Activated T-cell treated with anti-CD3 and anti-CD28 coated beads, Interleukin-2, amount 50 U/mL, for 4 hours (primary cell): ENCODE results near the gene CHCHD6. TPM values are rescaled to one million over a fixed set of nuclear protein-coding genes. Genes with fewer than 3 reads are reported as not detected.
A peak's percentile ranks its signal among the peaks of the same experiment; 100 is the strongest.

Experiments
- ATAC-seq, 2 donors: fragments of 200-7000 bp; cut with Tn5 transposase; one replicate each; pipeline ENCODE4 v1.10.0; 2021
- DNase-seq: peaks from one replicate; pipeline ENCODE4 v3.0.0-alpha.2; 2020
- H3K27me3 Mint-ChIP-seq: one replicate; pipeline ENCODE4 v1.8.0; 2021; ENCODE audit warnings: low read depth, mixed read lengths
- H3K36me3 Mint-ChIP-seq: one replicate; pipeline ENCODE4 v1.8.0; 2022; ENCODE audit warnings: mixed read lengths; ENCODE audit not compliant: insufficient read depth
- H3K4me1 Mint-ChIP-seq: one replicate; pipeline ENCODE4 v1.8.0; 2021; ENCODE audit warnings: low read depth, mixed read lengths
- H3K4me3 Mint-ChIP-seq: one replicate; pipeline ENCODE4 v1.8.0; 2021; ENCODE audit warnings: mild to moderate bottlenecking, moderate library complexity, mixed read lengths
- H3K9me3 Mint-ChIP-seq: one replicate; pipeline ENCODE4 v1.8.0; 2021; ENCODE audit warnings: mixed read lengths
- total RNA-seq, 3 donors: library from RNA; stranded (reverse); gene quantifications; one replicate each; pipeline ENCODE4 v1.2.1, GENCODE V29; 2021

The CHCHD6 gene
- total RNA-seq, 3 donors from 2014 or later = 17.9 to 23.6 (median 21.4) TPM

DNA sequence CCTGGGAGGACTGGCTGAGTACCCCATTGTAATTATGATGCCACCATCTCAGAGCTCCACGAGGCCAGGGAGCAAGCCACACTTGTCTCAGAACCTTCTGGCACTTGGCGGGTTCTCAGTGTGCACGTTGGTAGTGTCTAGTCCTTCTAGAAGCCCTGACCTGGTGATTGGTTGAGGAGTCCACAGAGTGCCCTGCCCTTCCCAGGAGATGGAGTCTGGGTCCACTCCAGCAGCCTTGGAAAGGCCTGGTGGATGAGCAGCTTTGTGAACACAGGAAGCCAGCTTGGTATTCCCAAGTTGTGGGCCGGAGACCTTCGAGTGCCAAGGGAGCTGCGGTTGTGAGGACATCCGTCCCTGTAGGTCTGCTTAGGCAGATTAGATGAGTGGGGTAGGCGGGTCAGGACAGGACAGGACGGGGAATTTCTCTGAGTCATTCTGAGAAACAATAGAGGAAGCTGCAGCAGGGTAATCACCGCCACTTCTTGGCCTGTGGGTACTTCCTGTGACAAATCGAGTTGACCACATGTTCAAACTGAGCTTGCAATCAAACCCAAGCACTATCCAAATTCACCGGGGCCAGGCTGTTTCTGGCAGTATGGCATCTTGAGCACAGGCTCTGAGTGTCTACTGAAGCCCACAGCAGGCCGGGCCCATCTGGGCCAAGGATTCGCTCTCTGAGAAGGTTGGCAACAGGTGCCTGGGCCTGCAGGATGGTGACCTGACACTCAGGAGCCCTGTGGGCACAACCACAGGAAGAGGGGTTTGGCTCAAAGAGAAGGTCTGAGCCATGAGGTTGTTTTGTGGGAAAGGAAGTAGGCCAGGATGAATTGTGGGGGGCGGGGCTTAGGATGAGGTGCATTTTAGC lies 207.4 kb downstream of the CHCHD6 start:
- Mint-ChIP-seq H3K4me3 (no peak overlapping the region), H3K36me3 (peaks cover 18% of the 10 kb centered on the region), H3K4me1 (peaks cover 39% of the 10 kb centered on the region), H3K9me3 (peaks cover 4% of the 10 kb centered on the region), H3K27me3 (no peaks in the 10 kb centered on the region)
- DNase-seq (peak; percentile 45), ATAC-seq (peak; percentile 90 to 91)

DNA sequence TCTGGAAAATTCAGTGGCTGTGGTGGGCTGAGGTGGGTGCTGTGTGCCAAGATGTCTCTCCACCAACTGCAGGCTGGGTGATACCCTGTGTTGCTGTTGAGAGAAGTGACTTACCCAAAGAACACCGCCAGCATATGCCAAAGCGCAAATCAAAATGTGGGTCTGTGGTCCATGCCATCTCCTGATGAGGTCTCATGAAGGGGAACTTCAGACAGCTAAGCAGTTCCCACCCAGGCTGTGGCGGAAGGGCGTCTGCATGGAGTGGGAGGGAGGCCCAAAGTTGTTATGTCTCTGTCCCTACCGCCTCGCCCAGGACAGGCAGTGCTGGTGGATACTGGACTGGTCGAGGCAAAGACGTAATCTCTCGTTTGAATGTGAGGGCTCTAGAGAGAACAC lies 208.0 kb downstream of the CHCHD6 start:
- H3K4me1 Mint-ChIP-seq = peaks cover 39% of the 10 kb centered on the region
- DNase-seq (no peak), ATAC-seq (no peak)
- peaks cover 4% of the 10 kb centered on the region for H3K9me3 Mint-ChIP-seq
- peaks cover 18% of the 10 kb centered on the region for H3K36me3 Mint-ChIP-seq
- H3K27me3 Mint-ChIP-seq = no peaks in the 10 kb centered on the region
- H3K4me3 Mint-ChIP-seq = no peak overlapping the region

- H3K9me3 Mint-ChIP-seq = peaks cover 4% of the 10 kb centered on the region
- H3K4me1 Mint-ChIP-seq = peaks cover 39% of the 10 kb centered on the region
Measured at GRCh38 chr3:126912491-126913195, 208.6 kb downstream of the CHCHD6 start.

GRCh38 chr3:126913524-126913923 lies 209.5 kb downstream of the CHCHD6 start:
- Mint-ChIP-seq H3K36me3 (peaks cover 24% of the 10 kb centered on the region), H3K27me3 (no peaks in the 10 kb centered on the region), H3K4me1 (peaks cover 39% of the 10 kb centered on the region), H3K4me3 (no peak overlapping the region), H3K9me3 (peaks cover 4% of the 10 kb centered on the region)
- no peak for ATAC-seq
- DNase-seq = no peak

More at GRCh38 chr3:126912491-126913195, 208.6 kb downstream of the CHCHD6 start:
- no peaks in the 10 kb centered on the region for H3K27me3 Mint-ChIP-seq
- H3K36me3 Mint-ChIP-seq = peaks cover 22% of the 10 kb centered on the region
- H3K4me3 Mint-ChIP-seq = no peak overlapping the region
- DNase-seq = no peak
- no peak for ATAC-seq

DNA sequence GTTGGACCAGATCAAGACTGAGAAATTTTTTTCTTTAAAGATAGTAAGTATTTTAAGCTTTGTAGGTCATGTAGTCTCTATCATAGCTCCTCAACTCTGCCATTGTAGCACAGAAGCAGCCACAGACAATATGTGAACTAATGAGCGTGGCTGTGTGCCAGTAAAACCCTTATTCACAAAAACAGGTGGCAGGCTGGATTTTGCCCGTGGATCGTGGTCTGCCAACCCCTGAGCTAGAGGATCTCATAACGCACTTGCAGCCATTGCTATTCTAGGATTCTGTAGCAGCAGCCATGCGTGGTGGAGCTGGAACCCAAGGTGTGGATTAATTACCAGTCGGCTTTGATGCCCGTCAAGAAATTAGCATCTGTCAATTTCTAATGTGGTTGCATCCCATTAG lies 210.2 kb downstream of the CHCHD6 start:
- H3K4me3 Mint-ChIP-seq = no peak overlapping the region
- no peak for DNase-seq

DNA sequence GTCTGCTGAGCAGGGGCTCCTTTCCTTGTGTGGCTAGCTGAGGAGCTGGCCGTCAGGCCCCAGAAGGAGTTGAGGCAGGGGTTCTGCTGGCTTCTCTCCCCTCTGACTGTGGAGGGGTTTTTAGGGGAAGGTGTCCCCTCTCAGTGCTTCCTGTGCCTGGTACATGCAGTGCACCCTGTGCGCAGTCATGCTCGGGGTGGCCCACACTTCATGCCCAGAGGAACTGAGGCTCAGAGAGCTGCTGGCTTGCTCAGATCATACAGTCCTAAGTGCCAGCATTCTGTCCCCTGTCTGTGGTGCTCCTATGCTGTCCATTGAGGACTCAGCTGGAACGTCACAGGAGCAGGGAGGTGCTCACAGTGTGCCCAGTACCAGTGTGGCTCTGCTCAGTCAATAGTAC lies 211.0 kb downstream of the CHCHD6 start:
- Mint-ChIP-seq H3K4me1 (peaks cover 26% of the 10 kb centered on the region), H3K4me3 (no peak overlapping the region), H3K27me3 (no peaks in the 10 kb centered on the region), H3K36me3 (peaks cover 20% of the 10 kb centered on the region), H3K9me3 (peaks cover 5% of the 10 kb centered on the region)
- DNase-seq = no peak
- no peak for ATAC-seq

More for the DNA sequence above, 210.2 kb downstream of the CHCHD6 start:
- H3K4me1 Mint-ChIP-seq = peaks cover 32% of the 10 kb centered on the region
- H3K36me3 Mint-ChIP-seq = peaks cover 21% of the 10 kb centered on the region
- ATAC-seq = no peak
- no peaks in the 10 kb centered on the region for H3K27me3 Mint-ChIP-seq
- peaks cover 4% of the 10 kb centered on the region for H3K9me3 Mint-ChIP-seq

DNA sequence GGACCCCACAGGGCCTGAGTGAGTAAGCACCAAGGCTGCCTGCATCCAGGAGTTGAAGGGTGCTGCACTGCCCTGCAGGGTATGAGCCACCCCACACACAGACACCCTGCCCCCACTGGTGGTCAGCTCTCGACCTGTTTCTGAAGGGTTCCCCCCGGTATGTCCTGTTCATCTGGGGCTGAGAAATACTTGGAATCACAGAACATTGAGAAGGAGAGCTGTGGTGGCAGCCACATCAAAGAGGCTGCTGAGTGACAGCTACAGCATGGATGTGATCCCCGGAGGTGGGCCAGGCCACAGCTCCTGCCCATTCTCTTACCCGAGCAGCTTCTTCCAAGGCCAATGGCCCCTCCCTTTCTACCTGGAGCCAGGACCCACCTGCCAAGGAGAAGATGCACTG lies 212.5 kb downstream of the CHCHD6 start:
- ATAC-seq (no peak), DNase-seq (no peak)
- Mint-ChIP-seq H3K4me1 (peaks cover 12% of the 10 kb centered on the region), H3K9me3 (peaks cover 7% of the 10 kb centered on the region), H3K36me3 (peaks cover 19% of the 10 kb centered on the region), H3K4me3 (no peak overlapping the region), H3K27me3 (no peaks in the 10 kb centered on the region)

DNA sequence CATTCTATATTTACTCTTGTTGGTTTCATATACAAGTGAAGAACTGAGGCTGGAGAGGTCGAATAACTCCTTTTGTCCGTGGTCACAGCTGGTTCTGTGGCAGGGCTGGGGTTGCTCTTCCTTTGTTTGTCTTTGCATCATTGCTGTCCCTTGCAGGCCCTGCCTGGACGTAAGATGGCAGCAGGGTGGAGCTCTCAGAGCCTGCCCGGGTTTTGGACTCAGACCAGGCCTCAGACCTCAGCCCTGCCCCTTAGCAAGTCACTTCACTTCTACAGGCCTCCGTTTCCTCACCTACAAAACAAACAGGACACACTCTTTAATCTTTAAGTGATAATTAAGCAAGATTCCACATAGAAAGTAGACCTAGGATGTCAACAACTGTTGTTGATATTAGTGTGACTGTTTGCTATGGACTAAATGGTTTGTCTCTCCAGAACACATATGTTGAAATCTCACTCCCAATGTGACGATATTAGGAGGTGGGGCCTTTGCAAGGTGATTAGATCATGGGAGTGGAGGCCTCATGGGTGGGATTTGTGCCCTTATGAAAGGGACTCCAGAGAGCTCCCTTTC lies 213.3 kb downstream of the CHCHD6 start:
- DNase-seq = no peak
- H3K4me1 Mint-ChIP-seq = peaks cover 4% of the 10 kb centered on the region
- no peaks in the 10 kb centered on the region for H3K27me3 Mint-ChIP-seq
- H3K36me3 Mint-ChIP-seq = peaks cover 19% of the 10 kb centered on the region
- no peak overlapping the region for H3K4me3 Mint-ChIP-seq
- no peak for ATAC-seq
- H3K9me3 Mint-ChIP-seq = peaks cover 7% of the 10 kb centered on the region

GRCh38 chr3:126918355-126918821 lies 214.3 kb downstream of the CHCHD6 start:
- no peak for ATAC-seq
- H3K4me1 Mint-ChIP-seq = peaks cover 2% of the 10 kb centered on the region
- H3K9me3 Mint-ChIP-seq = peaks cover 7% of the 10 kb centered on the region
- no peak overlapping the region for H3K4me3 Mint-ChIP-seq
- H3K27me3 Mint-ChIP-seq = no peaks in the 10 kb centered on the region
- peaks cover 21% of the 10 kb centered on the region for H3K36me3 Mint-ChIP-seq
- no peak for DNase-seq

DNA sequence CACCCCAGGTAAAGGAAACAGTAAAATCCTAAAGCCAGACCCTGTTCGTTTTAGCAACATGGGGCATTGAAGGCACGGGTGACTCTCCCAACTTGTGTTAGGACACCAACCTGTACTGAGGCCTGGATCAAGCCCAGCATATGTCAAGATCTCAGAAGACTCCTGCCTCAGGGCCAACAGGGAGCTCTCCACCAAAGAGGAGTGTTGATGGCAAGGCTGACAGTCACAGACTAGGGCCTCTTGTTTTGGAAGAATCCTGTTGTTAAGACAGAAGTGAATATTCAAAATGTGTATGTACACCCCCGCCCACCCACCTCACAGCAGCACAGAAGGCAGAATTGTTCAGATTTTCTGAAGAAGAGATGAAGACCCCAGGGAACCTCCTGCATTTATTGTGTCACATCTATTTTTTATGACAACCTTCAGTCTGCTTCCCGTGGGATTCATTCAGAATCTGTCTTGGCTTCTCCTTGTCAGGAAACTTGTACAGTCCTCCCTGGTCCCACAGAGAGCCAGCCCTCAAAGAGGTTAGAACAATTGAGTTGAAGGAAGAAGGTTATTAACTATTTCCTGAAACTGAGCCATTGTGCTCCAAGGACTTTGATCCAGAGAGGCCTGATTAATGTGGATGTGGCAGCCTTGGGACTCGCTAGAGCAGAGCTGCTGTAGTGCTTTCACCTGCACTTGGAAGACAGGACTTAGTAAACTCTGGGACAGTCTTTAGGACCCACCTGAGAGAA lies 217.2 kb downstream of the CHCHD6 start:
- Mint-ChIP-seq H3K9me3 (peaks cover 7% of the 10 kb centered on the region), H3K36me3 (peaks cover 16% of the 10 kb centered on the region), H3K4me1 (no peaks in the 10 kb centered on the region), H3K4me3 (no peak overlapping the region), H3K27me3 (no peaks in the 10 kb centered on the region)
- DNase-seq (no peak), ATAC-seq (no peak)

DNA sequence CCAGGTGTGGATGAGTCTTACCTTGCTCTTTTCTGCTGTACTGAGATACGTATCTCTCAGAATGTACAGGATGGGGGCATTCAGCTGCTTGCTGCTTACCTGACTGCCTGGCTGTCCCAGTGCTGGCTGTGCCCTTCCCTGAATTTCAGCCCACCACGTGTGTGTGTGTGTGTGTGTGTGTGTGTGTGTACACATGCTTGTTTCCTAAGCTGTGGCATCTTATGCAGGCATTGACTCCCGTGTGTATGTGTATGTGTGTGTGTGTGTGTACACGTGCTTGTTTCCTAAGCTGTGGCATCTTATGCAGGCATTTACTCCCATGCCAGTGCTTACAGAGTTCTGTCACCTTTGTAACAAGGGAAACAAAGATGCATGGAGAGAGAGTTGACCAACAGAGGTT lies 218.4 kb downstream of the CHCHD6 start:
- DNase-seq = no peak
- H3K36me3 Mint-ChIP-seq = peaks cover 20% of the 10 kb centered on the region
- H3K4me3 Mint-ChIP-seq = no peak overlapping the region
- no peak for ATAC-seq
- H3K4me1 Mint-ChIP-seq = no peaks in the 10 kb centered on the region
- H3K9me3 Mint-ChIP-seq = peaks cover 7% of the 10 kb centered on the region
- H3K27me3 Mint-ChIP-seq = no peaks in the 10 kb centered on the region

- Mint-ChIP-seq H3K36me3 (peaks cover 16% of the 10 kb centered on the region), H3K4me3 (no peak overlapping the region), H3K27me3 (no peaks in the 10 kb centered on the region), H3K9me3 (peaks cover 7% of the 10 kb centered on the region), H3K4me1 (no peaks in the 10 kb centered on the region)
- ATAC-seq = no peak
- DNase-seq = no peak
Measured at GRCh38 chr3:126923423-126923822, 219.4 kb downstream of the CHCHD6 start.

DNA sequence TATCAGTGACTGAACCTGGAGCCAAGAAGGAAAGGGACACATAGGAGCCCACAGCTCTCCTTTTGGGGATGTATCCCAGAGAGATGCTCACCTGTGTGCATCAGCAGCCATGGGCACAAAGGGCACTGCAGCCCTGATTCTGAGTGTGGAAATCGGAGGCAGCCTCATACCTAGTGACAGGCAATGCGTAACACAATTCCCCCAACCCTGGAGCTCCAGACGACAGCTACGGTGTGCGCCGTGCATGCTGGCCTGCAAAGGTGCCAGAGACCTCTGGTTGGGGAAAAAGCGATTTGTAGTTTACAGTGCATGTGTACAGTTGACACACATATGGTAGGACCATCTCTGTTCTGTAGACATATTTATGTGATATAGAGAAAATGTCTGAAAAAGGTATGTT lies 219.9 kb downstream of the CHCHD6 start:
- H3K27me3 Mint-ChIP-seq = no peaks in the 10 kb centered on the region
- H3K4me1 Mint-ChIP-seq = no peaks in the 10 kb centered on the region
- no peak for DNase-seq
- ATAC-seq = no peak
- H3K9me3 Mint-ChIP-seq = peaks cover 7% of the 10 kb centered on the region
- H3K36me3 Mint-ChIP-seq = peaks cover 15% of the 10 kb centered on the region
- no peak overlapping the region for H3K4me3 Mint-ChIP-seq

GRCh38 chr3:126924458-126924857 lies 220.4 kb downstream of the CHCHD6 start:
- ATAC-seq (no peak), DNase-seq (no peak)
- Mint-ChIP-seq H3K4me3 (no peak overlapping the region), H3K36me3 (peaks cover 15% of the 10 kb centered on the region), H3K27me3 (no peaks in the 10 kb centered on the region), H3K4me1 (no peaks in the 10 kb centered on the region), H3K9me3 (peaks cover 7% of the 10 kb centered on the region)
